ENCODE measurements around the gene TBC1D21.

TBC1D21 gene, protein sequence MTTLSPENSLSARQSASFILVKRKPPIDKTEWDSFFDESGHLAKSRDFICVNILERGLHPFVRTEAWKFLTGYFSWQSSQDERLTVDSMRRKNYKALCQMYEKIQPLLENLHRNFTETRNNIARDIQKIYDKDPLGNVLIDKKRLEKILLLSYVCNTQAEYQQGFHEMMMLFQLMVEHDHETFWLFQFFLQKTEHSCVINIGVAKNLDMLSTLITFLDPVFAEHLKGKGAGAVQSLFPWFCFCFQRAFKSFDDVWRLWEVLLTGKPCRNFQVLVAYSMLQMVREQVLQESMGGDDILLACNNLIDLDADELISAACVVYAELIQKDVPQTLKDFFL

DNA sequence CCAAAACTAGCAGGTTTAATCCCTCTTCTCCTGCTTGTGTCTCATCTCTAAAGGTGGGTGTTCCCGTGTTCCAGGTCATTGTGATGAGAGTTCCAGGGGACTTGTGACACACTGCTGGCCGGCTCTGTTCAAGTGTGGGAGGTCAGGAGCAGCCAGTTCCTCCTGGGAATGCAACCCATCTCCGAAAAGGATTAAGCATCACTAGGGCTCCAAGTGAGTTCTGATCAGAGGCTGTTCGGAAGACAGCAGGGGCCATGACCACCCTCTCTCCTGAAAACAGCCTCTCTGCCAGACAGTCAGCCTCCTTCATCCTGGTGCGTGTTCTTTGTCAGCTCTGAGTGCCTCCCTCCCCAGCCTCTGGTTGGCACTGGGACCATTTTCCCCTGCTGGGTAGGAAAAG lies at the start of gene TBC1D21:
TBC1D21 (plus strand) TSS at position 109 of the 400 bp plus-strand sequence; CDS start at position 255, 146 bp downstream.
- DNase-seq, result no peak

GRCh38 chr15:73826711-73827251 lies 46.6 kb upstream of the TBC1D21 start:
- no peak for DNase-seq

- DNase-seq, result no peak
Measured at GRCh38 chr15:73829523-73829922, 43.8 kb upstream of the TBC1D21 start.

DNA sequence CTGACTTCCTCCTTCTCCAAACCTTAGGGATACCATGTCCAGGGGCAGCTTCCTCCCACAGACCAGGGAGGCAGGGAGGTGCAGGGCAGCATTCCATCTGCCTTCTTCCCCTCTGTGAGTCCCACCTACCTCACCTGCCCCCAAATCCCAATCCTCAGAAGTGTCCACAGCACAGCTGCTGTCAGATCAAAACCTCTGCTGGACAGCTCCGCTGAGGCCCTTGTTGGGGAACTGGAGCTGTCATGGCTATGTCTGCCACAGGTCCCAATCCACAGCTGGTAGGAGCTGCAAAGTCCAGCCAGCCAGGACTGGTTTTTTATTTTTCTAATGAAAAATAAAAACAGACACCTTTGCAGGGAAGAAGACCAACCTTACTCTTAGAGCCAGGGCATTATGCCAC lies 40.7 kb upstream of the TBC1D21 start:
- no peak for DNase-seq

DNA sequence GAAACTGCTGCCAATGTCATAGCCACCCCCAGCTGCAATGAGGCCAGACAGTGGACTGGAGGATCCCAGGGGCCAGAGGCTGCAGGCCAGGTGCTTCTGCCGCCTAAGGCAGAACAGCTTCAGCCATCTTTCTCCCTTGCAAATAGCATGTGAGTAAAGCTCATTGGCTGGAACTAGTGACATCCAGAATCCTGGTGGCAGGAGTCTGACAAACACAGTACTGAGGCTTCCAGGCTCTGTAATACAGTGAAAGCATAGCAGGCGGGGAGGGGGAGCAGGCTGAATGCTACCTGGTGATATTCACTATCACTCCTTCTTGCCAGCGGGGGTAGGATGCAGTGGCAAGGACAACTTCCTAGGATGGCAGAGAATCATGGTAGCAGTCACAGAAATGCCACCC lies 36.5 kb upstream of the TBC1D21 start:
- no peak for DNase-seq

GRCh38 chr15:73838831-73839426 lies 34.4 kb upstream of the TBC1D21 start:
- DNase-seq, result no peak

GRCh38 chr15:73839699-73840377 lies 33.5 kb upstream of the TBC1D21 start:
- no peak for DNase-seq

DNA sequence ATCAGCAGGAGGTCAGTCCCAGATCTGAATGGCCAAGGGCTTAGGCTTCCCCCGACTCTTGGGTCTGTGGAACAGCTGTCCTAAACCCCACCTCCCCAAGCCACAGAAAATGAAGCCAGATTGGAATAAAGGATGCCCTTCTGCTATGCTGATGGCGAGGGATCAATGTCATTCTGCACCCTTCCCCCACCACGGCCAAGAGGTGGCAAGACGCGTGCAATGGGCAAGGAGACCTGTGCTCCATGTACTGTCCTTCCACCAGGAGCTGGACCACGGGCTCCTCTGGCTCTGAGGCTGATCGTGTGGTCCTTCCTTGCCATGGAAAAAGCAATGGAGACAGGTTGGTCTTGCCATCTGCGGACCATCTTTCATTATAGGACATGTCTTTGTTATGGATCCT lies 32.6 kb upstream of the TBC1D21 start:
- DNase-seq, result no peak

DNA sequence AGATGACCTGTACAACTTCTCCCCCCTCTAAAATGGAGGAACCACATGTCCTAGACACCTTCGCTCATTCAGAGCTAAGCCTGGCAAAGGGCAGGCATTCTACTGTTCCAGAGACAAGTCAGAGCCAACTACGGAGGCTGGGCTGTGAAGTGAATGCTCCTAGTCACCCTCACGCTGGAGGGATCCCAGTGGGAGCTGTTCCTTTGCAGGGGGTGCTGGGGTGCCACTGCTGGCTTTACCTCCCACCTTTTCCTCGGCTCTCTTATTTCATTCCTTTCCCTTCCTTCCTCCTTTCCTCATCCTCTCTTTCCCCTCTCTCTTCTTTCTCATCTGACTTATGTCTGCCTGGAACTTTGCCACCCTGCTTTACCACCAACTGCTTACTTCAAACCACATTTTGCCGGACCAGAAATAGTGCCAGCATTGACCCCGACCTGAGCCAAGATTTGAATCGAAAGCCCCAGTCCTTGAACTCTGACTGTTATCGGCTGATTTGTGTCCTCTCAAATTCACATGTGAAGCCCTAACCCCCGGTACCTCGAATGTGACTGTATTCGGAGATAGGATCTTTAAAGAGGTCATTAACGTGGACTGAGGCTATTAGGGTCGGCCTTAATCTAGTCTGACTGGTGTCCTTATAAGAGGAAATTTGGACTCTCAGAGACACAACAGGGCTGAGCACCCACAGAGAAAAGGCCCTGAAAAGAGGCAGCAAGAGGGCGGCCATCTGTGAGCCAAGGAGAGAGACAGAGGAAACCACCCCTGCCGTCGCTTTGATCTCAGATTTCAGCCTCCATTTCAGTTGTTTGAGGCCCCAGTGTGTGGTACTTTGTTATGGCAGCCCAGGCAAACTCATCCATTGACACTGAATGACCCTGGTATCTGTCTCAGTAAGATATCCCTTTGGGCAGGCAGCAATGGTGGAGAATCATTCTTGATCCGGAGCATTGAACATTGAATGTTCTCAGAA lies 31.3 kb upstream of the TBC1D21 start:
- DNase-seq, result no peak

GRCh38 chr15:73843787-73844186 lies 29.6 kb upstream of the TBC1D21 start:
- no peak for DNase-seq

- no peak for DNase-seq
Measured at GRCh38 chr15:73844356-73844755, 29.0 kb upstream of the TBC1D21 start.

DNA sequence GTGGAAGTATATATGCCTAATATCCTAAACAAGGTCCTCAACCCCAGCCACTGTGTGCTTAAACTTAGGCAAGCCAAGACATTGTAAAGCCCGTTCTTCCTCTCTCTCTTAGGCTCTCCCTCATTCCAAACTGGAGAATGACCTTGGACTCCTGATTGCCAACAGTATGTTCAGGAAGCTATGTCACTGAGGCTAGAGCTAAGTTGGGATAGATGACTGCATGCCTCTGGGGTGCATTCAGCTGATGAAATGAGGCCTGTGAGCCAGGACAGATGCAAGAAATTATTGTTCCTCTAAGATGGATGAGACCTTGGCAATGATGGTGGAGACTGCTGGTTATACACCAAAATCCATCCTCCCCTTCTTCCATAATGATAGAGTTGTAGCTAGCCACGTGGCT lies 27.9 kb upstream of the TBC1D21 start:
- DNase-seq, result no peak

DNA sequence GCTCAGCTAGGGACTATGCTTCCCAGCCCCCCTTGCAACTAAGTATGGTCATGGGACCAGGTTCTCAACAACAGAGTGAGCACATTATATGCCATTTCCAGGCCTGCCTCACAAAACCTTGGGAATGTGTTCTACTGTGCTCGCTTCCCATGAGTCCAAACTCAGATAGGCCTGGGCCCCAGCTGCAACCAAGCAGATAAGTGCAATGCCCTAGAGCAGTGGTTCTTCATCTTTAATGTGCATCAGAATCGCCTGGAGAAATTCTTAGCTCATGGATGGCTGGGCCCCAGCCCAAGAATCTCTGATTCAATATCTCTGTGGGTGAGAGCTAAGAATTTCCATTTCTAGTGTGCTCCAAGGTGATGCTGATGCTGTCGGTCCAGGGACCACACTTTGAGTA lies 27.5 kb upstream of the TBC1D21 start:
- no peak for DNase-seq

- DNase-seq, result no peak
Measured at GRCh38 chr15:73849641-73850040, 23.7 kb upstream of the TBC1D21 start.

DNA sequence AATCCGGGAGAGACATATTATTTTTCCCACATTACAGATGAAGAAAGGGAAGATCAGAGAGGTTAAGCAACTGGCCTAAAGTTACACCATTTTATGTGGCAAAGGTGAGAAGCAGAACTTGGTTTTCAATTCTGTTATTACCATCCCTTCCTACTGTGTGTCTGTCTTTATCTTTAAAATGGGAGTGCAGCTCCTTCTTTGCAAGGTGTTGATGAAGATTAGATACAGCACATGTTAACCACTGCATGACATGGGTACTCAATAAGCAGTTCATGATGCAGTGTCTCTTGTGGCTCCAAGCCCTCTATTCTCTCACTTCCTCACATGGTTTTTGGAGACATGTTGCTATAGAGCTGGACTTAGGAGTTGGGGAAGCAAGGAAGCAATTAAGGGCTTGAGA lies 23.1 kb upstream of the TBC1D21 start:
- no peak for DNase-seq

DNA sequence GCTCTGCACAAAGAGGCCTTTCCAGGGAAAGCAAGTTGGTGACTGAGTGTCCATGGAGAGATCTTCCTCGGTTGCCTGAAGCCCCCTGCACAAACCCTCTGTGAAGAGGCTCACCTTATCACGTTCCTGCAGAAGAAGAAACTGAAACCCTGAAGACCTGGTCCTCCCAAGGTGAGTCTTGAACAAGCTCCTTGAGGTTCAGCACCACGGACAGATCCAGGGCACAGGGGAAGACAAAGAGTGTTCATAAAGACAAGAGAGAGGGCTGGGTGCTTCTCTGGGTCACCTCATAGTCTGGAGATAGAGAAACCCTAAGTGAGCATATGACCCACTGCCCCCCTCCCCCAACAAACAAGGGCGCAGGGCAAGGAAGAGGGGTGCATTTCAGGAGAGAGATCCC lies 21.7 kb upstream of the TBC1D21 start:
- DNase-seq, result no peak

DNA sequence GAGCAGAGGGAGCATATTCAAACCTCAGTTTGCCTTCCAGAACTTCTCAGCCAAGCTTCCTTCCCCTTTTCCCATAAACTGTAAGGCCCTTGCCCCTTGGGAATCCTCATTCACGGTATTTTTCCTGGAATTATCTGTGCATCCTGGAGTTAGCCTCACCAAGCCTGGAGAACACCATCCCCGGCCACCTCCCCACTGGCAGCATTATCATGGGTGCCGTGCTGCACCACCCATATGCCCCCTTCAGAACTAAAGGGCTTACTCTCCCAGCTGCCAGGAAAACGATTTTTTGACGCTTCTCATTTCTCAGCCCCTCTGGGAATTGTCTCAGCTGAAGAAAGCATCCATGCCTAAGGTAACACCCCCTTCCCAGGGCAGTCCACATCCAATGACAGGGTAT lies 20.9 kb upstream of the TBC1D21 start:
- no peak for DNase-seq

DNA sequence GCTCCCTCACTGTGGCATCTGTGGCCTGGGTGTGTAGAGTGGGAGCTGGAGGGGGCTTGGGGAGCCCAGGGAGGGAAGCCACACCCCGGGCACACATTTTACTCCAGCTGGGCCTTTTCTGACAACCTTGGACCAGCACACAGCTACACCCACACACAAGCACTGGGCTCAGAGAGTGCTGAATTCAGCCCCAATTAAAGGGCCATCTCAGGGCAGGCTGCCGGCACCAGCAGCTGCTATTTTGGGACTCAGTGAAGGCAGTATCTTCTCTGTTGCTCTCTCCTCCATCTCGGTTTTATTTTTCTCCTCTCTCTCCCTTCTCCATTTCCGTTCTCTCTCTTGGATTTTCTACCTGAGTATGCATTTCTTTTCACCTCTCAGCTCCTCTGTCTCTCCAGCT lies 19.1 kb upstream of the TBC1D21 start:
- no peak for DNase-seq

- DNase-seq, result no peak
Measured at GRCh38 chr15:73856458-73857192, 16.7 kb upstream of the TBC1D21 start.

DNA sequence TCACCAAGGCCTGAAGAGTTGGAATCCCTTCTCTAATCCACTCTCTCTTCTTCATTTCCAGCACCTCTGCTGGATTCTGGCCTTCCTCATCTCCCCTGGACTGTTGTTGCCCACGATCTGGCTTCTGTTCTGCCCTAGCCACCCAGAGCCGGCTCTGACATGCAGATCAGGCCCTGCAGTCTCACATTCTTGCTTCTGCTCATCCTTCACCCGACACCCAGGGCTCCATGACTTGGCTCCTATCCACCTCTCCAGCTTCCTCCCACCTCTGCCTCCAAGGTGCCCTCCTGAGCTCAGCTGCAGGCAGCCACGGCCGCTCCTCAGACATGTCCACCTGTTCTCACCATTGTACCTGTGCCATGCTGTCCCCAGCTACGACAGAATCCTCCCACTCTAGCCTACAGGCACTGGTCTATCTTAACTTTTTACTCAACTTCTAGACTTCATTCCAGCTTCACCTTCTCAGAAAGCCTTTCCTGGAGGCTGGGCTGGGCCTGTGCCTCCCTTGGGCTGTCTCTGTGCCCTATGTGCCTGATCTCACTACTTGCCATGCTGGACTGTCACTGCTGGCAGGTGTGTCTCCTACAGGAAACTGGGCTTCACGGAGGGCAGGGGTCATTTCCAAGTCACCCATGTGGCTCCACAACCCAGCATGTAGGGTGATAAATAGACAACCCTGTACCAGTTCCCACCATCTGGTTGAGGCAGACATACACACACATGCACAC lies 16.0 kb upstream of the TBC1D21 start:
- no peak for DNase-seq

GRCh38 chr15:73858062-73858461 lies 15.3 kb upstream of the TBC1D21 start:
- DNase-seq, result no peak

Measured in NCI-H526 (cell line).